Gastrocnemius medialis (tissue), 4 donors: ENCODE measurements around the gene PARD3.

Experiments
- POLR2A ChIP-seq, 2 donors: fragments of 450-650 bp; IDR thresholded peaks; one replicate each; pipeline ENCODE4 v1.6.1; 2017; ENCODE audit warnings: antibody characterized with exemption in 2 of 2, mild to moderate bottlenecking in 2 of 2, moderate library complexity in 2 of 2
- TF ChIP-seq, protein P1 (sequence below), 5 experiments: fragments of 450-650 bp in 3 of 5; fragments of 200-600 bp in 2 of 5; sonication (generic) in 2 of 5; IDR thresholded peaks in 4 of 5; conservative IDR thresholded peaks in 1 of 5; 1 replicate in 4 of 5; 2 replicates in 1 of 5; pipeline ENCODE4 v1.5.1; 2016 to 2019; ENCODE audit warnings: antibody characterized with exemption in 5 of 5, mild to moderate bottlenecking in 3 of 5, moderate library complexity in 3 of 5

DNA sequence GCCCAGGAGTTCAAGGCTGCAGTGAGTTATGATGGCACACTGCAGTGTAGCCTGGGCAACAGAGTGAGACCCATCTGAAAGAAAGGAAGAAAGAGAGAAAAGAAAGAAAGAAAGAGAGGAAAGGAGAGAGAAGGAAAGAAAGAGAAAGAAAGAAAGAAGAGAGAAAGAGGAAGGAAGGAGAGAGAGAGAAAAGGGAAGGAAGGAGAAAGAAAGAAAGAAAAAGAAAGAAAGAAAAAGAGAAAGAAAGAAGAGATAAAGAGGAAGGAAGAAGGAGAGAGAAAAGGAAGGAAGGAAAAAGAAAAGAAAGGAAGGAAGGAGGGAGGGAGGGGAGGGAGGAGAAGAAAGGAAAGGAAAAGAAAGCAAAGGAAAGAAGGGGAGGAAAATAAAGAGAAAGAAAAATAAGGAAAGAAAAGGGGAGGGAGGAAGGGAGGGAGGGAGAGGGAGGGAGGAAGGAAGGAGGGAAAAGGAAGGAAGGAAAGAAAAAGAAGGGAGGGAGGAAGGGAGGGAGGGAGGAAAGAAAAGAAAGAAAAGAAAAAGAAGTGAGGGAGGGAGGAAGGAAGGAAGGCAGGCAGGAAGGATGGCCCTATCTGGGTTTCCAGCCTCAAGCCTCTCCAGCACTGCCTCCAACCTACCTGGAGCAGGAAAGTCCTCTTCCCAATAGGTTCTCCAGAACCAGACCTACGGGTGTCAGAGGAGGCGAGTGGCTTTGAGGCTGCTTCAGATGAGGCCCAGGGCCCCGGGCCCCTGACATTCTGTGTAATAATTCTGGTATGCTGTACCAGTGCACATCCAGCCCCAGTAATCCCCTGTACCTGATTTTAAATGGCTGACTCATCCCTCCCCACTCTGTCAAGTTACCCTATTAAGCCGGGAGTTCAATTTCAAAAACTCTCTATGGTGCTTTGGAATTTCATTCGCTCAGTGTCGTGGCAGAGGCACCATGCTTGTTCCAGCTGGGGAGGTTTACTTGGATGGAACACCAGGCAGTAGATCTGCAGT lies 6.8 kb upstream of the PARD3 start:
- TF ChIP-seq, protein P1, sequence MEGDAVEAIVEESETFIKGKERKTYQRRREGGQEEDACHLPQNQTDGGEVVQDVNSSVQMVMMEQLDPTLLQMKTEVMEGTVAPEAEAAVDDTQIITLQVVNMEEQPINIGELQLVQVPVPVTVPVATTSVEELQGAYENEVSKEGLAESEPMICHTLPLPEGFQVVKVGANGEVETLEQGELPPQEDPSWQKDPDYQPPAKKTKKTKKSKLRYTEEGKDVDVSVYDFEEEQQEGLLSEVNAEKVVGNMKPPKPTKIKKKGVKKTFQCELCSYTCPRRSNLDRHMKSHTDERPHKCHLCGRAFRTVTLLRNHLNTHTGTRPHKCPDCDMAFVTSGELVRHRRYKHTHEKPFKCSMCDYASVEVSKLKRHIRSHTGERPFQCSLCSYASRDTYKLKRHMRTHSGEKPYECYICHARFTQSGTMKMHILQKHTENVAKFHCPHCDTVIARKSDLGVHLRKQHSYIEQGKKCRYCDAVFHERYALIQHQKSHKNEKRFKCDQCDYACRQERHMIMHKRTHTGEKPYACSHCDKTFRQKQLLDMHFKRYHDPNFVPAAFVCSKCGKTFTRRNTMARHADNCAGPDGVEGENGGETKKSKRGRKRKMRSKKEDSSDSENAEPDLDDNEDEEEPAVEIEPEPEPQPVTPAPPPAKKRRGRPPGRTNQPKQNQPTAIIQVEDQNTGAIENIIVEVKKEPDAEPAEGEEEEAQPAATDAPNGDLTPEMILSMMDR (IDR thresholded peaks at IDR 0.05 in 4 of 5, conservative IDR thresholded peaks at IDR 0.05 in 1 of 5): no peak
- TF ChIP-seq POLR2A (IDR thresholded peaks at IDR 0.05): no peak
